HepG2 (cell line): ENCODE data around the gene CHST11. TPM values are rescaled to one million over a fixed set of nuclear protein-coding genes. Genes with fewer than 3 reads are reported as not detected.

Experiments
- ATAC-seq: fragments of 200-7000 bp; cut with Tn5 transposase; 3 replicates; pipeline ENCODE4 v1.9.1; 2020; ENCODE audit warnings: mild to moderate bottlenecking, moderate library complexity
- BruUV-seq: library from RNA; stranded (reverse); fragments of 400-500 nt; replicated peaks from 2 replicates; lab custom pipeline; 2021; lab: Mats Ljungman, UMichigan
- CTCF ChIA-PET: fragments of 300-600 bp; formaldehyde crosslinking; extraction: SDS; loops from one replicate; lab custom pipeline; 2021; ENCODE audit warnings: low total read pairs, inconsistent platforms, low intra/inter-chr PET ratio; lab: Yijun Ruan, JAX
- POLR2A ChIA-PET: fragments of 350-600 bp; sonication (Branson Sonifier 250); formaldehyde crosslinking; loops from one replicate; lab custom pipeline; 2020; ENCODE audit warnings: antibody characterized with exemption, inconsistent platforms; lab: Yijun Ruan, JAX
- DNase-seq: peaks from one replicate; pipeline ENCODE4 v3.0.0-alpha.2; 2015; ENCODE audit warnings: low spot score
- FAIRE-seq: peaks from 3 replicates; lab custom pipeline; 2011; peaks lifted over from hg19 to GRCh38; lab: Jason Lieb, UNC
- H2AFZ ChIP-seq: one replicate; pipeline ENCODE4 v1.6.1; 2011; ENCODE audit warnings: low read length, inconsistent platforms
- H3K27ac ChIP-seq: fragments of 300-600 bp; 3 replicates; pipeline ENCODE4 v1.8.0; 2011; ENCODE audit warnings: mixed run types, mild to moderate bottlenecking, mixed read lengths, low read length, inconsistent platforms; ENCODE audit not compliant: insufficient read depth; ENCODE audit errors: extremely low read length
- H3K27me3 ChIP-seq, 2 experiments: fragments of 200-600 bp in 1 of 2; 2 replicates in 1 of 2; 3 replicates in 1 of 2; pipeline versions ENCODE4 v1.6.0 to v1.8.0; 2011; ENCODE audit warnings: low read length in 2 of 2, mild to moderate bottlenecking in 2 of 2, moderate library complexity in 2 of 2, inconsistent platforms in 1 of 2; ENCODE audit not compliant: insufficient read depth in 2 of 2, control insufficient read depth in 1 of 2
- H3K36me3 ChIP-seq, 2 experiments: fragments of 200-600 bp in 1 of 2; replicated peaks in 1 of 2; 2 replicates in 1 of 2; 3 replicates in 1 of 2; pipeline versions ENCODE4 v1.5.1 to v1.8.0; 2011; ENCODE audit warnings: low read length in 2 of 2, inconsistent platforms in 1 of 2; ENCODE audit not compliant: insufficient read depth in 2 of 2, control insufficient read depth in 1 of 2
- H3K4me1 ChIP-seq: 2 replicates; pipeline ENCODE4 v1.5.1; 2012; ENCODE audit warnings: low read length, inconsistent platforms; ENCODE audit not compliant: insufficient read depth
- H3K4me2 ChIP-seq: 2 replicates; pipeline ENCODE4 v1.6.0; 2011; ENCODE audit warnings: low read depth, low read length, inconsistent platforms
- H3K4me3 ChIP-seq, 3 experiments: fragments of 200-600 bp in 1 of 3; sonication (generic), shearing (Covaris generic) in 1 of 3; replicated peaks in 1 of 3; 2 replicates each; pipeline ENCODE4 v1.5.1; 2011 to 2016; ENCODE audit warnings: low read length in 3 of 3, inconsistent platforms in 2 of 3, low read depth in 2 of 3, mild to moderate bottlenecking in 2 of 3, control low read depth in 1 of 3, mixed read lengths in 1 of 3; ENCODE audit not compliant: insufficient read depth in 1 of 3
- H3K79me2 ChIP-seq: one replicate; pipeline ENCODE4 v1.6.1; 2011; ENCODE audit warnings: low read length, inconsistent platforms; ENCODE audit not compliant: insufficient read depth
- H3K9ac ChIP-seq: 2 replicates; pipeline ENCODE4 v1.6.0; 2011; ENCODE audit warnings: mild to moderate bottlenecking, low read depth, low read length, inconsistent platforms; ENCODE audit not compliant: insufficient read depth
- H3K9me3 ChIP-seq: 2 replicates; pipeline ENCODE4 v1.5.1; 2012; ENCODE audit warnings: mild to moderate bottlenecking, low read length
- H4K20me1 ChIP-seq: 2 replicates; pipeline ENCODE4 v1.6.0; 2011; ENCODE audit warnings: inconsistent platforms, mild to moderate bottlenecking, low read length, moderate library complexity; ENCODE audit not compliant: insufficient read depth
- ARNTL ChIP-seq: sonication (generic); formaldehyde crosslinking; IDR thresholded peaks from 2 replicates; pipeline ENCODE4 v1.4.0; 2020; ENCODE audit warnings: mild to moderate bottlenecking, missing genetic modification reagents
- FOXP1 ChIP-seq, 2 experiments: fragments of 450-650 bp in 1 of 2; IDR thresholded peaks; 2 replicates each; pipeline ENCODE4 v1.6.1; 2017 to 2018; ENCODE audit warnings: antibody characterized with exemption in 1 of 2
- KLF11 ChIP-seq: IDR thresholded peaks from 2 replicates; pipeline ENCODE4 v1.6.1; 2016; ENCODE audit warnings: missing compliant biosample characterization
- NCOA1 ChIP-seq: sonication (generic); formaldehyde crosslinking; IDR thresholded peaks from 2 replicates; pipeline ENCODE4 v1.9.0; 2021; ENCODE audit warnings: missing genetic modification reagents
- TAF15 ChIP-seq: fragments of 200-400 bp; formaldehyde crosslinking; IDR thresholded peaks from one replicate; pipeline ENCODE4 v1.6.1; 2018; ENCODE audit warnings: mild to moderate bottlenecking, low read depth, low read length; ENCODE audit not compliant: poor library complexity, severe bottlenecking
- TCF7L2 ChIP-seq: IDR thresholded peaks from 2 replicates; pipeline ENCODE4 v1.6.1; 2011; ENCODE audit warnings: mild to moderate bottlenecking, low read depth, low read length, moderate library complexity
- TERF1 ChIP-seq: sonication (generic); formaldehyde crosslinking; IDR thresholded peaks from 2 replicates; pipeline ENCODE4 v1.8.0; 2022; ENCODE audit warnings: mild to moderate bottlenecking, missing genetic modification reagents, moderate library complexity
- YEATS4 ChIP-seq: sonication (generic); formaldehyde crosslinking; IDR thresholded peaks from 2 replicates; pipeline ENCODE4 v1.4.0; 2020; ENCODE audit warnings: missing genetic modification reagents, borderline replicate concordance
- ZBTB3 ChIP-seq: sonication (generic); formaldehyde crosslinking; IDR thresholded peaks from 2 replicates; pipeline ENCODE4 v1.4.0; 2020; ENCODE audit warnings: low read depth, mild to moderate bottlenecking, moderate library complexity, missing genetic modification reagents, borderline replicate concordance
- ZC3H4 ChIP-seq: sonication (generic); formaldehyde crosslinking; IDR thresholded peaks from 2 replicates; pipeline ENCODE4 v1.4.0; 2020; ENCODE audit warnings: missing genetic modification reagents, borderline replicate concordance
- ZFP36 ChIP-seq: fragments of 150-350 bp; IDR thresholded peaks from 2 replicates; pipeline ENCODE4 v1.6.1; 2018; ENCODE audit warnings: borderline replicate concordance, low read length, low read depth; ENCODE audit not compliant: partially characterized antibody
- ZNF224 ChIP-seq: sonication (generic); formaldehyde crosslinking; IDR thresholded peaks from 2 replicates; pipeline ENCODE4 v1.5.0; 2020; ENCODE audit warnings: mild to moderate bottlenecking, missing genetic modification reagents
- ZNF232 ChIP-seq: sonication (generic); formaldehyde crosslinking; IDR thresholded peaks from 2 replicates; pipeline ENCODE4 v1.4.0; 2020; ENCODE audit warnings: missing genetic modification reagents, borderline replicate concordance
- ZNF441 ChIP-seq: sonication (generic); formaldehyde crosslinking; IDR thresholded peaks from 2 replicates; pipeline ENCODE4 v1.7.0; 2021; ENCODE audit warnings: missing genetic modification reagents, borderline replicate concordance
- ZNF572 ChIP-seq: sonication (generic); formaldehyde crosslinking; IDR thresholded peaks from 2 replicates; pipeline ENCODE4 v1.5.1; 2020; ENCODE audit warnings: mild to moderate bottlenecking, missing genetic modification reagents
- ZNF577 ChIP-seq: sonication (generic); formaldehyde crosslinking; IDR thresholded peaks from 2 replicates; pipeline ENCODE4 v1.4.0; 2020; ENCODE audit warnings: mild to moderate bottlenecking, low read depth, missing genetic modification reagents, borderline replicate concordance
- ZNF766 ChIP-seq: sonication (generic); formaldehyde crosslinking; IDR thresholded peaks from 2 replicates; pipeline ENCODE4 v1.5.0; 2020; ENCODE audit warnings: missing genetic modification reagents, borderline replicate concordance
- ZNF850 ChIP-seq: sonication (generic); formaldehyde crosslinking; conservative IDR thresholded peaks from 2 replicates; pipeline ENCODE4 v1.9.0; 2021; ENCODE audit warnings: mild to moderate bottlenecking, missing genetic modification reagents
- WGBS: methylation state at CpG from one replicate; pipeline ENCODE4 v1.1.6; 2017; ENCODE audit warnings: low lambda C conversion rate; 5-methylcytosine and 5-hydroxymethylcytosine counted together
- in situ Hi-C: cut with HindIII; loops from 2 replicates; pipeline ENCODE4 v1.10.0; 2017; ENCODE audit warnings: low pct_unique_long_range_greater_than_20kb; ENCODE audit not compliant: extremely low pct_ligation_motif_present
- intact Hi-C: fragments of 100-400 bp; cut with micrococcal nuclease; formaldehyde crosslinking; loops from one replicate; pipeline ENCODE4 v1.10.0; 2022; ENCODE audit not compliant: unreplicated experiment
- polyA plus RNA-seq, 8 experiments: library from polyadenylated mRNA; depleted of rRNA in 3 of 8; stranded (reverse) in 7 of 8; unstranded in 1 of 8; fragments of >200 nt; fragmentation: Illumina TruSeq in 4 of 8; extraction: Trizol in 4 of 8; gene quantifications; 2 replicates each; pipeline versions ENCODE4 v1.2.1 to v1.2.3, GENCODE V29; 2011 to 2016; ENCODE audit warnings: low read depth in 4 of 8, missing spikeins in 1 of 8, mixed read lengths in 1 of 8; ENCODE audit not compliant: insufficient read depth in 1 of 8
- total RNA-seq, 5 experiments: library from RNA; depleted of rRNA; stranded (reverse); fragments of >200 nt; fragmentation: Illumina TruSeq; extraction: Trizol; gene quantifications; 2 replicates each; pipeline ENCODE4 v1.2.3, GENCODE V29; 2016; ENCODE audit warnings: low read depth in 1 of 5
- TF ChIP-seq, protein P1 (sequence below): IDR thresholded peaks from 2 replicates; pipeline ENCODE4 v1.6.1; 2016; ENCODE audit warnings: low read depth, borderline replicate concordance
- TF ChIP-seq, protein P2 (sequence below): sonication (generic); formaldehyde crosslinking; IDR thresholded peaks from 2 replicates; pipeline ENCODE4 v1.9.0; 2021; ENCODE audit warnings: missing genetic modification reagents, mild to moderate bottlenecking, borderline replicate concordance

Gene CHST11
- total and polyA plus RNA-seq, 2 of the 13 experiments (the other 11 are each of a cell fraction or from before 2014, with no cell fraction given) = 0.15 TPM; not detected in 1

DNA sequence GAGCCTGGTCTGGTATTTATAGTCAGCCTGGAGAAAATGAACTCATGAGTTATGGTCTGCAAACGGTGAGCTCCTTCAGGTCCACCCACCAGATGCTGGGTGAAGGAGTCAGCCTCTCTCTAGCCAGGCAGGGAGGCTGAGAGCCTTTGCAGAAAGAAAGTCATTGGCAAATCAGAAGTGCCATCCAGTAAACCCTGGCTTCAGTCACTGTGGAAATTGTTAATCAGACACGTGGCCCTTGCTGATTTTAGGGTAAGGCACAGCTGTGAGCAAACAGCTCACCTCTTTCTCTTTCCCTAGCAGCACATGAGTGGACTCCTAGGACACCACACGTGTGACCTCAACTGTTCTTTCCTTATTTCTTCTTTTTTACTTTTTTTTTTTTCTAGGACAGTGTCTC, 44.9 kb downstream of the CHST11 start (continued):
- TF ChIP-seq TERF1 (CRISPR knock-in tag) (no peak), FOXP1 (IDR thresholded peaks at IDR 0.05) (no peak), FOXP1 (CRISPR knock-in tag; IDR thresholded peaks at IDR 0.05) (no peak), ARNTL (CRISPR knock-in tag) (no peak)
- TF ChIP-seq, protein P1, sequence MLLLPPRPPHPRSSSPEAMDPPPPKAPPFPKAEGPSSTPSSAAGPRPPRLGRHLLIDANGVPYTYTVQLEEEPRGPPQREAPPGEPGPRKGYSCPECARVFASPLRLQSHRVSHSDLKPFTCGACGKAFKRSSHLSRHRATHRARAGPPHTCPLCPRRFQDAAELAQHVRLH = no peak

DNA sequence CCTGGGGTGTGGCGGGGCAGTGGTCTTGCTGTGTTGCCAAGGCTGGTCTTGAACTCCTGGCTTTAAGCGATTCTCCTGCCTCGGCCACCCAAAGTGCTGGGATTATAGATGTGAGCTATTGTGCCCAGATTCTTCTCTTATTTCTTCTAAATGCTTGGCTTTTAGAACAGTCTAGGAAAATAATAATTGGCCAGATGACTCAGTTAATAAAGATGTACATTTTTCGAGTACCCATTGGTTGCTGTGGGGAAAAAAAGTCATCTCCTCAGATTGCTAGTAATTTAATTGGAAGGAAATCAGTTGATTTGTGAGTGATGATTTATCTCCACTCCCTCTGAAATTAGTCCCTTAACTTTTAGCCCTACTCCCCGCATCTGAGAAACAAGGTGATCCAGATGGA, 45.5 kb downstream of the CHST11 start:
- H3K9me3 ChIP-seq = no peaks in the 10 kb centered on the region
- BruUV-seq = no TSS peak
- H2AFZ ChIP-seq = no peak overlapping the region
- no peak overlapping the region for H3K9ac ChIP-seq
- H3K36me3 ChIP-seq = no peaks in the 10 kb centered on the region
- CTCF ChIA-PET = no interaction called here
- ATAC-seq (no peak), DNase-seq (no peak), FAIRE-seq (no peak)
- no peaks in the 10 kb centered on the region for H4K20me1 ChIP-seq
- no peaks in the 10 kb centered on the region for H3K4me1 ChIP-seq
- no peaks in the 10 kb centered on the region for H3K79me2 ChIP-seq
- intact Hi-C loops = no loop called here
- no peak overlapping the region for H3K27ac ChIP-seq
- H3K4me2 ChIP-seq = no peak overlapping the region
- TF ChIP-seq ZNF232 (CRISPR knock-in tag) (no peak), ZBTB3 (CRISPR knock-in tag) (no peak), ZNF766 (CRISPR knock-in tag) (no peak), TAF15 (no peak), ZFP36 (no peak), YEATS4 (CRISPR knock-in tag) (no peak), TCF7L2 (no peak), ZNF224 (CRISPR knock-in tag) (no peak), NCOA1 (CRISPR knock-in tag) (no peak), ZC3H4 (CRISPR knock-in tag) (no peak), KLF11 (CRISPR knock-in tag) (no peak), ZNF850 (CRISPR knock-in tag) (no peak), ZNF441 (CRISPR knock-in tag) (no peak), ZNF577 (CRISPR knock-in tag) (no peak), ZNF572 (CRISPR knock-in tag) (no peak)
- TF ChIP-seq, protein P2, sequence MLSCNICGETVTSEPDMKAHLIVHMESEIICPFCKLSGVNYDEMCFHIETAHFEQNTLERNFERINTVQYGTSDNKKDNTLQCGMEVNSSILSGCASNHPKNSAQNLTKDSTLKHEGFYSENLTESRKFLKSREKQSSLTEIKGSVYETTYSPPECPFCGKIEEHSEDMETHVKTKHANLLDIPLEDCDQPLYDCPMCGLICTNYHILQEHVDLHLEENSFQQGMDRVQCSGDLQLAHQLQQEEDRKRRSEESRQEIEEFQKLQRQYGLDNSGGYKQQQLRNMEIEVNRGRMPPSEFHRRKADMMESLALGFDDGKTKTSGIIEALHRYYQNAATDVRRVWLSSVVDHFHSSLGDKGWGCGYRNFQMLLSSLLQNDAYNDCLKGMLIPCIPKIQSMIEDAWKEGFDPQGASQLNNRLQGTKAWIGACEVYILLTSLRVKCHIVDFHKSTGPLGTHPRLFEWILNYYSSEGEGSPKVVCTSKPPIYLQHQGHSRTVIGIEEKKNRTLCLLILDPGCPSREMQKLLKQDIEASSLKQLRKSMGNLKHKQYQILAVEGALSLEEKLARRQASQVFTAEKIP = no peak
- in situ Hi-C loops = no loop called here
- no peak overlapping the region for H3K4me3 ChIP-seq
- peaks cover 0 to 34% of the 10 kb centered on the region in 2 experiments; a peak in 3 of 5 replicates for H3K27me3 ChIP-seq
- POLR2A ChIA-PET = no interaction called here
- 2% methylated on average over 5 of the region's 5 CpGs for WGBS
